GDM1 (cell line): ENCODE measurements around the gene WIPF3.
A peak's percentile ranks its signal among the peaks of the same experiment; 100 is the strongest.
"Not testable (repeated sequence)": the region's sequence is repeated elsewhere in the genome, so short reads cannot be mapped to it uniquely, and the experiment has no call there.

Experiments
- DNase-seq: peaks from one replicate; lab custom pipeline; 2025; lab: John Stamatoyannopoulos, UW

The WIPF3 gene

DNA sequence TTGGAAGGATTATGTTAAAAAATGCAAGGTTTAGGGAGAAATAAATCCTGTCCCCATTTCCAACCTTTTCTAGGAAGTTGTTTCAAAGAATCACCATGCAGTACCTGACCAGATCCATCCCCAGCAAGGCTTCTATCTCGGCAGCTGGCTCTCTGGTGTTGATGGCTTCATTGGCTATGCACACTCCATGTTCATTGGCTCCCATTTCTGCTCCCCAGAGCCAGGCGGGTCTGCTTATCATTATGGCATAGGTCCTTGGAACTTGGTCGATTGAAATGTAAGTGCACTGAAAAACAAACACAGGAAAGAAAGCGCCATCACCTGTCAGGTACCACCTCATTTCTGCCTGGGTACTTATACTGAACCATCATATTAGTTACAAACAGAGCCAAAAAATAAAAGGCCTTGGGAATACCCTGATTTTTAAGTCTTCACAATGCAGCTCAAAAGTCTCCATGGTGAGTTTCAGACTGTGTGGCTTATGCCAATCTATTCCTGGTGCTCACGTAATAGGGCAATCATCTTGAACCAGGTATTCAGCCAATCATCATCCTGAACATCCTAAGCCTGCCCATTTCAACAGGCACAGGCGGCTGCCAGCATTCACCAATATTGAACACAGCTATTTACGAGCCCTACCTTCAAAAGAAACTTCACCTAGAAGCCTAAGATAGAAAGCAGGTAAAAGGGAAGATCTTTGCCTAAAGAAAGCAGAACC, 148.9 kb downstream of the WIPF3 start:
- no peak for DNase-seq

- DNase-seq, result peak; percentile 86
Measured at GRCh38 chr7:29955799-29956486, 149.6 kb downstream of the WIPF3 start.

DNA sequence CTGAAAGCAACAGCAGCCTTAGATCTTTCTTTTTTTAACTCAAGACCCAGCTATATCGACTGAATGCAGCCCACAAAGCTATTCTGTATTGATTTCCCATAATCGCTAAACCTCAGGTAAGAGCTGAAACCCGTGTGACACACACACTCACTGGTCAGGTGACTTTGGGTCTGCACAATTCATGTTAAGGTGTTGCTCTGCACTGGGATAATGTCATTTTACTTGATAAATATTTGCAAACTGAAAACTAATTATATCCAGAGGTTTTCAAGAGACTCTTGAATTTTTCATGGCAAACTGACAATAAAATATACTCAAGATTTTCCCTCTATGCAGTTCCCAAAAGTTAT, 150.2 kb downstream of the WIPF3 start:
- DNase-seq, result no peak

DNA sequence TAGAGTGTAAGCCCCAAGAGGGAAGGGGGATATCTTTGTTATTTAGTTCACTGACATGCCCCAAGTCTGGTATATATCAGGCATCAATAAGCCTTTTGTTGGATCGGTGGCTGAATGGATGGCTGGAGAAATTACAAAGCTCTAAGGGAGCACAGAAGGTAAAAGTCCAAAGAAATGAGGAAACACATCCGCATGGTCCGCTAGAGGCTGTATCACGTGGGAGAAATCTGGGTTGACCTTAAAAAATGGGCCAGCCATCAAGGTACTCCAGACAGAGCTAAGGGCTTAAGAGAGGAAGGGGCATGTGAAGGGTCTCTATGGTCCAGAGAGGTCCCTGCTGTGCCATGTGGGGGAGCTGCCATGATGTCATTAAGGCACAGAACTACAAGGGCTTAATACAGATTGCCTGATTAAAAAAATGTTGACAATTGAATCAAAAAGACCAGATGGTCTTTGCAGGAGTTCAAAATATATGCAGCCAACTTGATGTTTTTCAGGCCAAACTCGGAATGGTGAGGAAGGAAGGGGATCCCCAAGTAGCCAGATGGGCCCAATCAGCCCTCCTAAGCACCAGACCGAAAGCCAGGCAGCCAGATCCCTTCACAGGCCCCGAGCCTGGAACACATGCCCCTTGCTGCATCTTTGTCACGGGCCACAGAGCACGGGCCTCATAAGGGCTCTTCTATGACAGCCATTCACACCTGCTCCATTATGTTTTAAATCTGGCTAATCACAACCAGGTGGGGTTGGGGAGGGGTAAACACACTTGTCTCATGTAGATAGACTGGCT, 151.4 kb downstream of the WIPF3 start:
- DNase-seq, result no peak

GRCh38 chr7:29958667-29959358, 152.5 kb downstream of the WIPF3 start:
- no peak for DNase-seq

GRCh38 chr7:29961611-29962010, 155.3 kb downstream of the WIPF3 start:
- DNase-seq, result not testable (repeated sequence)

- no peak for DNase-seq
Measured at GRCh38 chr7:29962035-29962434, 155.7 kb downstream of the WIPF3 start.

DNA sequence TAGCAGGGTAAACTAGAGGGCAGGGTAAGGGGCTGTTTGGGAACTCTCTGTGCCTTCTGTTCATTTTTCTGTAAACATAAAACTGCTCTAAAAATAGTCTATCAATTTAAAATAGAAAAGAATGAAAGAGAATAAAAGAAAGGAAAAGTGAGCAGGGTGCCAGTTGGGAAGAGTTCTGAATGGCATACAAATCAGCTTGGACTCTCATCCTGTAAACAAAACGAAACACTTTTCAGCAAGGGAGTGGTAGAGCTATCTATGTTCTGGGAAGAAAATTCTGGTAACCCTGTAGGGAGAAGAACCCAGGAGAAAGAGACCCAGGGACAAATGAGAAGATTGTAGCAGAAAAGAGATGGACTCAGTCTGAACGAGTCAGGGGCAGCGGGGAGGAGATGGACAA, 158.7 kb downstream of the WIPF3 start:
- no peak for DNase-seq
